ENCODE data around the gene MDH2.

Gene MDH2

DNA sequence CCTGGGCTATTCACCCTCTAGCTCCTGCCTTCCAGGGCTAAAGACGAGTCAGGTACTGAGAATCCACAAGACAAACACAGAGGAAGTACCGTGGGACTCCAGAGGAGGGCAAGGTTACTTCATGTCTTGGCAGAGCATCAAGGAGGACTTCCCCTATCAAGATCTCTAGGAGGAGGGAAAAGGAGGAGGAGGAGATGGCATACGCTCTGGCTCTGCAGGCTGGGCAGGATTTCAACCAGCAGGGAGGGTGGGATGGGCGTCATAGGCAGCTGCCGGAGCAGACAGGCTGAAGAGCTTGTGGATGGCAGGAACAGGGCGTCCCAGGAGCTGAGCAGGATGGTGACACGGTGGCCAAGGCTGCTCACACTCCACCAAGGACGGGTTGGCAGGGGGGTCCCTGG, 21.3 kb downstream of the MDH2 start:
- TF ChIP-seq EGR1 (IDR thresholded peaks at IDR 0.05) = no peak
- no peak; the same call in 1 of the 2 replicates for TF ChIP-seq FOXM1 (IDR thresholded peaks at IDR 0.05; ENCODE audit: borderline replicate concordance, low read depth)
- peak; percentile 48 for TF ChIP-seq NFIC (IDR thresholded peaks at IDR 0.05)
- no peak for TF ChIP-seq TEAD4 (IDR thresholded peaks at IDR 0.05)
- TF ChIP-seq, protein P1, sequence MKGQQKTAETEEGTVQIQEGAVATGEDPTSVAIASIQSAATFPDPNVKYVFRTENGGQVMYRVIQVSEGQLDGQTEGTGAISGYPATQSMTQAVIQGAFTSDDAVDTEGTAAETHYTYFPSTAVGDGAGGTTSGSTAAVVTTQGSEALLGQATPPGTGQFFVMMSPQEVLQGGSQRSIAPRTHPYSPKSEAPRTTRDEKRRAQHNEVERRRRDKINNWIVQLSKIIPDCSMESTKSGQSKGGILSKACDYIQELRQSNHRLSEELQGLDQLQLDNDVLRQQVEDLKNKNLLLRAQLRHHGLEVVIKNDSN (IDR thresholded peaks at IDR 0.05) = no peak
- TF ChIP-seq CEBPB (IDR thresholded peaks at IDR 0.05) = peak; percentile 18; the same call in 1 of the 2 replicates
- TF ChIP-seq, protein P2, sequence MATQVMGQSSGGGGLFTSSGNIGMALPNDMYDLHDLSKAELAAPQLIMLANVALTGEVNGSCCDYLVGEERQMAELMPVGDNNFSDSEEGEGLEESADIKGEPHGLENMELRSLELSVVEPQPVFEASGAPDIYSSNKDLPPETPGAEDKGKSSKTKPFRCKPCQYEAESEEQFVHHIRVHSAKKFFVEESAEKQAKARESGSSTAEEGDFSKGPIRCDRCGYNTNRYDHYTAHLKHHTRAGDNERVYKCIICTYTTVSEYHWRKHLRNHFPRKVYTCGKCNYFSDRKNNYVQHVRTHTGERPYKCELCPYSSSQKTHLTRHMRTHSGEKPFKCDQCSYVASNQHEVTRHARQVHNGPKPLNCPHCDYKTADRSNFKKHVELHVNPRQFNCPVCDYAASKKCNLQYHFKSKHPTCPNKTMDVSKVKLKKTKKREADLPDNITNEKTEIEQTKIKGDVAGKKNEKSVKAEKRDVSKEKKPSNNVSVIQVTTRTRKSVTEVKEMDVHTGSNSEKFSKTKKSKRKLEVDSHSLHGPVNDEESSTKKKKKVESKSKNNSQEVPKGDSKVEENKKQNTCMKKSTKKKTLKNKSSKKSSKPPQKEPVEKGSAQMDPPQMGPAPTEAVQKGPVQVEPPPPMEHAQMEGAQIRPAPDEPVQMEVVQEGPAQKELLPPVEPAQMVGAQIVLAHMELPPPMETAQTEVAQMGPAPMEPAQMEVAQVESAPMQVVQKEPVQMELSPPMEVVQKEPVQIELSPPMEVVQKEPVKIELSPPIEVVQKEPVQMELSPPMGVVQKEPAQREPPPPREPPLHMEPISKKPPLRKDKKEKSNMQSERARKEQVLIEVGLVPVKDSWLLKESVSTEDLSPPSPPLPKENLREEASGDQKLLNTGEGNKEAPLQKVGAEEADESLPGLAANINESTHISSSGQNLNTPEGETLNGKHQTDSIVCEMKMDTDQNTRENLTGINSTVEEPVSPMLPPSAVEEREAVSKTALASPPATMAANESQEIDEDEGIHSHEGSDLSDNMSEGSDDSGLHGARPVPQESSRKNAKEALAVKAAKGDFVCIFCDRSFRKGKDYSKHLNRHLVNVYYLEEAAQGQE (IDR thresholded peaks at IDR 0.05; ENCODE audit: low read depth) = no peak
- peak; percentile 70 for TF ChIP-seq RAD21 (IDR thresholded peaks at IDR 0.05; ENCODE audit: low read depth)
- no peak for TF ChIP-seq EP300 (IDR thresholded peaks at IDR 0.05; ENCODE audit: borderline replicate concordance)
- TF ChIP-seq YY1 (IDR thresholded peaks at IDR 0.05; ENCODE audit: low read depth) = 0 out of 2 replicates have a peak, but pooled peaks have one; percentile 47
- TF ChIP-seq TAF1 (IDR thresholded peaks at IDR 0.05; ENCODE audit: low read depth) = no peak
- no peak for TF ChIP-seq TCF12 (IDR thresholded peaks at IDR 0.05; ENCODE audit: low read depth)
- TF ChIP-seq ZBTB7A (IDR thresholded peaks at IDR 0.05; ENCODE audit: low read depth) = no peak

- TF ChIP-seq, protein P2 (IDR thresholded peaks at IDR 0.05; ENCODE audit: low read depth) = no peak
- TF ChIP-seq TAF1 (IDR thresholded peaks at IDR 0.05; ENCODE audit: low read depth) (no peak), CREB1 (IDR thresholded peaks at IDR 0.05; ENCODE audit: low read depth) (no peak), NFIC (IDR thresholded peaks at IDR 0.05) (no peak), RAD21 (IDR thresholded peaks at IDR 0.05; ENCODE audit: low read depth) (no peak), MAX (IDR thresholded peaks at IDR 0.05) (no peak), CEBPB (IDR thresholded peaks at IDR 0.05) (no peak), EGR1 (IDR thresholded peaks at IDR 0.05) (no peak), EP300 (IDR thresholded peaks at IDR 0.05; ENCODE audit: borderline replicate concordance) (no peak), FOXM1 (IDR thresholded peaks at IDR 0.05; ENCODE audit: borderline replicate concordance, low read depth) (no peak), TEAD4 (IDR thresholded peaks at IDR 0.05) (no peak), TCF12 (IDR thresholded peaks at IDR 0.05; ENCODE audit: low read depth) (no peak)
- TF ChIP-seq, protein P1 (IDR thresholded peaks at IDR 0.05) = no peak
These were observed 23.7 kb downstream of the MDH2 start for GRCh38 chr7:76071316-76072242.

- no peak for TF ChIP-seq EGR1 (IDR thresholded peaks at IDR 0.05)
- no peak for TF ChIP-seq EP300 (IDR thresholded peaks at IDR 0.05; ENCODE audit: borderline replicate concordance)
- no peak for TF ChIP-seq YY1 (IDR thresholded peaks at IDR 0.05; ENCODE audit: low read depth)
- TF ChIP-seq MAX (IDR thresholded peaks at IDR 0.05) = no peak
- TF ChIP-seq CREB1 (IDR thresholded peaks at IDR 0.05; ENCODE audit: low read depth) = no peak
These were observed 24.6 kb downstream of the MDH2 start for GRCh38 chr7:76072243-76073148.

GRCh38 chr7:76073335-76073990, 25.6 kb downstream of the MDH2 start:
- no peak for TF ChIP-seq ZBTB7A (IDR thresholded peaks at IDR 0.05; ENCODE audit: low read depth)
